ENCODE data around the gene FAM162A. TPM values are rescaled to one million over a fixed set of nuclear protein-coding genes. Genes with fewer than 3 reads are reported as not detected.

The FAM162A gene
- total RNA-seq, 1 donor from 2014 or later, result 65.1 TPM

GRCh38 chr3:122451371-122451770, 67.4 kb downstream of the FAM162A start:
- Mint-ChIP-seq H3K4me1 (ENCODE audit: low read depth, unreplicated experiment) (no peaks in the 10 kb centered on the region), H3K27me3 (ENCODE audit: low read depth, unreplicated experiment) (no peaks in the 10 kb centered on the region), H3K9me3 (ENCODE audit: unreplicated experiment) (no peaks in the 10 kb centered on the region), H3K36me3 (ENCODE audit: low read depth, unreplicated experiment) (peaks cover 36% of the 10 kb centered on the region), H3K4me3 (ENCODE audit: unreplicated experiment) (no peak overlapping the region), H3K27ac (ENCODE audit: unreplicated experiment) (no peak overlapping the region)
- peaks cover 4% of the 10 kb centered on the region for H3K79me2 ChIP-seq (ENCODE audit: insufficient read depth, low read length)
- no peak for DNase-seq (ENCODE audit: low read depth)
- H3K9me3 ChIP-seq (ENCODE audit: insufficient read depth, low read depth, low read length), result no peaks in the 10 kb centered on the region
- H2AFZ ChIP-seq (ENCODE audit: low read depth, low read length), result no peak overlapping the region
- no peak for FAIRE-seq
- H3K36me3 ChIP-seq (ENCODE audit: insufficient read depth, low read length), result peaks cover 29% of the 10 kb centered on the region
- H3K4me1 ChIP-seq (ENCODE audit: insufficient read depth, low read length), result no peaks in the 10 kb centered on the region
- H3K9ac ChIP-seq (ENCODE audit: low read length), result no peak overlapping the region
- H3K27me3 ChIP-seq (ENCODE audit: insufficient read depth, low read length), result no peaks in the 10 kb centered on the region
- no peak overlapping the region for H3K4me3 ChIP-seq (ENCODE audit: insufficient read depth, low read depth, low read length)
- H3K27ac ChIP-seq (ENCODE audit: low read depth, low read length), result no peak overlapping the region
- H3K4me2 ChIP-seq (ENCODE audit: low read length), result no peak overlapping the region
- H4K20me1 ChIP-seq (ENCODE audit: insufficient read depth, low read length), result no peaks in the 10 kb centered on the region
- TF ChIP-seq, protein P1, sequence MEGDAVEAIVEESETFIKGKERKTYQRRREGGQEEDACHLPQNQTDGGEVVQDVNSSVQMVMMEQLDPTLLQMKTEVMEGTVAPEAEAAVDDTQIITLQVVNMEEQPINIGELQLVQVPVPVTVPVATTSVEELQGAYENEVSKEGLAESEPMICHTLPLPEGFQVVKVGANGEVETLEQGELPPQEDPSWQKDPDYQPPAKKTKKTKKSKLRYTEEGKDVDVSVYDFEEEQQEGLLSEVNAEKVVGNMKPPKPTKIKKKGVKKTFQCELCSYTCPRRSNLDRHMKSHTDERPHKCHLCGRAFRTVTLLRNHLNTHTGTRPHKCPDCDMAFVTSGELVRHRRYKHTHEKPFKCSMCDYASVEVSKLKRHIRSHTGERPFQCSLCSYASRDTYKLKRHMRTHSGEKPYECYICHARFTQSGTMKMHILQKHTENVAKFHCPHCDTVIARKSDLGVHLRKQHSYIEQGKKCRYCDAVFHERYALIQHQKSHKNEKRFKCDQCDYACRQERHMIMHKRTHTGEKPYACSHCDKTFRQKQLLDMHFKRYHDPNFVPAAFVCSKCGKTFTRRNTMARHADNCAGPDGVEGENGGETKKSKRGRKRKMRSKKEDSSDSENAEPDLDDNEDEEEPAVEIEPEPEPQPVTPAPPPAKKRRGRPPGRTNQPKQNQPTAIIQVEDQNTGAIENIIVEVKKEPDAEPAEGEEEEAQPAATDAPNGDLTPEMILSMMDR (IDR thresholded peaks at IDR 0.05; ENCODE audit: insufficient read depth, low read depth, low read length), result no peak
- TF ChIP-seq EZH2 (IDR thresholded peaks at IDR 0.05; ENCODE audit: insufficient read depth, low read length), result no peak

DNA sequence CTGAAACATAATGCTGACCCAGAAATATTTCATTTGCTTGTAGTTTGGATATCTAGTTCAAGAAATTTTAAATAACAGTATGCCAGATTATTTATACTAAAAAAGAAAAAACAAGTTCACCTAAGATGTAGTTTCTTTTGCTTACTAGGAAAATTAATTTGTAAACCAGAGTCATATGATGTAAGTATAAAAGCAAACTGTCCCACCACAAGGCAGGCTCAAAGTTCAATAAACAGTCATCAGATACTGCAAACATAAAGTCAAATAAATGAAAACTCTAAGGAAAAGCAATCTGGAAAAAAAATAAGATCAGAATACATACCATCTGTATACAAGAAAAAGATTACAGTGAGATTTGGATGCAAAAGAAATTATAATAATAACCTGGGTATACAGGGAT, 72.1 kb downstream of the FAM162A start:
- Mint-ChIP-seq H3K9me3 (ENCODE audit: unreplicated experiment) (no peaks in the 10 kb centered on the region), H3K4me1 (ENCODE audit: low read depth, unreplicated experiment) (peaks cover 3% of the 10 kb centered on the region), H3K36me3 (ENCODE audit: low read depth, unreplicated experiment) (peaks cover 6% of the 10 kb centered on the region), H3K27me3 (ENCODE audit: low read depth, unreplicated experiment) (no peaks in the 10 kb centered on the region), H3K27ac (ENCODE audit: unreplicated experiment) (no peak overlapping the region), H3K4me3 (ENCODE audit: unreplicated experiment) (no peak overlapping the region)
- H3K27me3 ChIP-seq (ENCODE audit: insufficient read depth, low read length), result no peaks in the 10 kb centered on the region
- H3K4me2 ChIP-seq (ENCODE audit: low read length), result no peak overlapping the region
- no peak overlapping the region for H3K9ac ChIP-seq (ENCODE audit: low read length)
- no peaks in the 10 kb centered on the region for H3K79me2 ChIP-seq (ENCODE audit: insufficient read depth, low read length)
- peaks cover 14% of the 10 kb centered on the region for H4K20me1 ChIP-seq (ENCODE audit: insufficient read depth, low read length)
- H3K36me3 ChIP-seq (ENCODE audit: insufficient read depth, low read length), result peaks cover 32% of the 10 kb centered on the region
- H3K27ac ChIP-seq (ENCODE audit: low read depth, low read length), result no peak overlapping the region
- DNase-seq (ENCODE audit: low read depth) (no peak), FAIRE-seq (no peak)
- H2AFZ ChIP-seq (ENCODE audit: low read depth, low read length), result no peak overlapping the region
- H3K4me3 ChIP-seq (ENCODE audit: insufficient read depth, low read depth, low read length), result no peak overlapping the region
- no peaks in the 10 kb centered on the region for H3K9me3 ChIP-seq (ENCODE audit: insufficient read depth, low read depth, low read length)
- TF ChIP-seq EZH2 (IDR thresholded peaks at IDR 0.05; ENCODE audit: insufficient read depth, low read length), result no peak
- TF ChIP-seq, protein P1 (IDR thresholded peaks at IDR 0.05; ENCODE audit: insufficient read depth, low read depth, low read length), result no peak
- H3K4me1 ChIP-seq (ENCODE audit: insufficient read depth, low read length), result no peaks in the 10 kb centered on the region

DNA sequence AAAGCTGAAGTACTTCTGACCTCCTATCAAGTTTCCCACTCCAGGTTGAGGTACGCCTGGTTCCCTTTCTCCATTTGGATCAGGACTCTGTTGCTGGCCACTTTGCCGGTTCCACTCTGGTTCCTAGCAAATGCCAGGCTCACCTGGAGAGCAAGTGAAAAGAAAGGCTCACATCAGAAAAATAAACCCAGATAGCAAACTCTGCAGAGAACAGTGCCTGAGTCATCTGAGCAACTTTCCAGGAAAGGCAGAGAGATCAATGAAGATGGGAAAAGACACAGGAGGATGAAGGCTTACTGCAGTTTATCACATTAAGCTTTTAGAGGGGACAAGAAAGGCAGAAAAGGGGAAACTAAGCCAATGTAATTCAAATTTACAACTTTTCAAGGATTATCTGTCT, 73.7 kb downstream of the FAM162A start:
- no peaks in the 10 kb centered on the region for H3K9me3 ChIP-seq (ENCODE audit: insufficient read depth, low read depth, low read length)
- TF ChIP-seq, protein P1 (IDR thresholded peaks at IDR 0.05; ENCODE audit: insufficient read depth, low read depth, low read length), result no peak
- TF ChIP-seq EZH2 (IDR thresholded peaks at IDR 0.05; ENCODE audit: insufficient read depth, low read length), result no peak
- Mint-ChIP-seq H3K27me3 (ENCODE audit: low read depth, unreplicated experiment) (no peaks in the 10 kb centered on the region), H3K9me3 (ENCODE audit: unreplicated experiment) (no peaks in the 10 kb centered on the region), H3K4me1 (ENCODE audit: low read depth, unreplicated experiment) (peaks cover 3% of the 10 kb centered on the region), H3K27ac (ENCODE audit: unreplicated experiment) (no peak overlapping the region), H3K36me3 (ENCODE audit: low read depth, unreplicated experiment) (peaks cover 3% of the 10 kb centered on the region), H3K4me3 (ENCODE audit: unreplicated experiment) (no peak overlapping the region)
- H3K4me2 ChIP-seq (ENCODE audit: low read length), result no peak overlapping the region
- H3K27me3 ChIP-seq (ENCODE audit: insufficient read depth, low read length), result no peaks in the 10 kb centered on the region
- H3K4me1 ChIP-seq (ENCODE audit: insufficient read depth, low read length), result no peaks in the 10 kb centered on the region
- DNase-seq (ENCODE audit: low read depth) (no peak), FAIRE-seq (no peak)
- peaks cover 24% of the 10 kb centered on the region for H4K20me1 ChIP-seq (ENCODE audit: insufficient read depth, low read length)
- H3K27ac ChIP-seq (ENCODE audit: low read depth, low read length), result no peak overlapping the region
- no peak overlapping the region for H3K9ac ChIP-seq (ENCODE audit: low read length)
- H3K79me2 ChIP-seq (ENCODE audit: insufficient read depth, low read length), result peaks cover 3% of the 10 kb centered on the region
- H3K36me3 ChIP-seq (ENCODE audit: insufficient read depth, low read length), result peaks cover 34% of the 10 kb centered on the region
- no peak overlapping the region for H3K4me3 ChIP-seq (ENCODE audit: insufficient read depth, low read depth, low read length)
- no peak overlapping the region for H2AFZ ChIP-seq (ENCODE audit: low read depth, low read length)

Measured in astrocyte (in vitro differentiated cells and primary cell).